Measurements from ENCODE around the gene PAPPA2. TPM values are rescaled to one million over a fixed set of nuclear protein-coding genes. Genes with fewer than 3 reads are reported as not detected.

PAPPA2 gene
- total RNA-seq, 5 donors from 2014 or later (not counting 1 experiment from before 2014, with no cell fraction given), result 0.03 to 0.06 TPM; not detected in 3

DNA sequence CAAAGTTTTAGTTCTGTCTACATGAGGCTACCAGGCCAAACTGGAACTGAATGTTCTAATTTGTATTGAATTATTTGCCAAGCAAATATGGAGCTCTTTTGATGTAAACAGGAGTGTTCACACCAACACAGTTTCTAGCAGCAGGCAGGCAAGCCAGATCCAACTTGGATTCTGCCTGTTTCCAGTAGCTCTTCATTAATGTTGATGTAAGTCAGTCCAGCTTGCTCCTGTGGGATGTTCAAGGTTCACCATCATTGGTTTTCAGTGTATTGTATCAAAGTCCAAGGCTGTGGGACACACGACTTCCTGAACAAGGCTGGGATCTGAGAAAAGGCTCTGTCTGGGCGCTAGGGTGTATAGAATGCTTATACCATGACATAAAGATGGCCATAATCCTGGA lies 68.1 kb downstream of the PAPPA2 start:
- no peaks in the 10 kb centered on the region for H3K4me1 Mint-ChIP-seq
- DNase-seq, result no peak
- ATAC-seq (replicated peaks in 1 of 4), result no peak
- H3K27me3 Mint-ChIP-seq, result peaks cover 0 to 15% of the 10 kb centered on the region in 2 donors
- no CpG with 5 or more reads among the region's 2 CpGs for WGBS (ENCODE audit: insufficient coverage)
- H3K27ac Mint-ChIP-seq, result no peak overlapping the region
- H3K36me3 Mint-ChIP-seq, result no peaks in the 10 kb centered on the region
- H3K36me3 ChIP-seq (ENCODE audit: control insufficient read depth in 2 of 2, extremely low read depth in 1 of 2, insufficient read depth in 1 of 2, low read length in 1 of 2), result no peaks in the 10 kb centered on the region
- peaks cover 0 to 14% (median 0%) of the 10 kb centered on the region in 3 donors for H3K9me3 Mint-ChIP-seq
- CTCF ChIA-PET, result interaction anchor here in 1 of 2 donors (0.7 kb wide), 1 partner anchor 51 kb away, joined by 3 read pairs; no protein-coding TSS in a partner anchor
- no peak overlapping the region for H3K4me3 Mint-ChIP-seq
- H3K9me3 ChIP-seq, result no peaks in the 10 kb centered on the region
- H3K27me3 ChIP-seq (replicated peaks in 1 of 2; ENCODE audit: control insufficient read depth in 2 of 2, extremely low read depth in 1 of 2, insufficient read depth in 2 of 2, low read length in 1 of 2), result no peaks in the 10 kb centered on the region
- no peaks in the 10 kb centered on the region for H3K4me1 ChIP-seq (ENCODE audit: control insufficient read depth in 1 of 2, extremely low read depth in 1 of 2, insufficient read depth in 2 of 2, low read length in 2 of 2)
- POLR2A ChIA-PET, result no interaction called here
- no peak overlapping the region for H3K4me3 ChIP-seq (ENCODE audit: control insufficient read depth in 1 of 2, extremely low read depth in 1 of 2, low read length in 1 of 2)
- H3K27ac ChIP-seq (ENCODE audit: low read length), result no peak overlapping the region

DNA sequence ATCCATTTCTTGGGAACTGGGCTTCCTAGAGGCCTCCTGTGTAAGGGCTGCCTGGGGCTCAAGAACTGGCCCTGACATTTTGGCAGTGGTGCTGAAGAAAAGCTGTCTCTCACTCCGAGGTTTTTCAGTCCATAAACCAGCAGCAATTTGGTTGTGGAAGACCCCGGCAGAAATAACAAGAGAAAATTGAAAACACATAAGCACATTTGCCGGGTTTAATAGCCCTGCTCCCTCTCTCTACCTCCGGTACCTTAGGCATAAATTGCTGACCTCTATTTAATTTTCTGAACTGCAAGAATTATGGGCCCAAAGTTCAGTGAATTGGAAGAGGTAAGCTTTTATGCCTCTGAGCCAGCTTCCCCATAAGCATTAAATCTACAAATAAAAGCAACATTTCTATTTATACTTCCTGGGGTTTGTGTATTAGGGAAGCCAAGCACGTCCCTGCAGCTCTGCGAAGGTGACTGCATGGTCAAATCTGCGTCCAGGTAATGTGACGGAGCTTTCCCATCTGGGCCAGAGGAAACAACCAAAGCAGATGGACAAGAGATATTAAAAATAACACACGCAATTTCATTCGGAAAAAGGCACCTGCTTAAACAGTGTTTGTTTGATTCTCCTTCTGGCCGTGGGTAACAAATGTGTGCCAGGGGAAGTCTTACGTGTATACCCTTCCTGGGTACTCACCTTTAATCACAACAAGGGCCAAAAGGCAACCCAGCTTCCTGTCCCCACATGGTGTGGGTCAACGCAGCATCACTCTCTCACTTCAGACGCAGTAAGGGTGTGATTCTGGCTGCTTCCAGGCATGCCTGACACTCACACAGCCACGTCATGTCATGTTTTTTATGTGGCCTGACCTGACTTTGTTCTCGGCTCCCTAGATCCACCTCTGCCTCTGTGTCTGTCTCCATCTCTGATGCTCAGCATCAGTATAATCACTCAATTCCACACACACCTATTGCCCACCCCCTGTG lies 69.2 kb downstream of the PAPPA2 start:
- Histone ChIP-seq H3K27ac (ENCODE audit: low read length) (no peak overlapping the region), H3K4me1 (ENCODE audit: control insufficient read depth in 1 of 2, extremely low read depth in 1 of 2, insufficient read depth in 2 of 2, low read length in 2 of 2) (no peaks in the 10 kb centered on the region), H3K9me3 (no peaks in the 10 kb centered on the region), H3K36me3 (ENCODE audit: control insufficient read depth in 2 of 2, extremely low read depth in 1 of 2, insufficient read depth in 1 of 2, low read length in 1 of 2) (no peaks in the 10 kb centered on the region), H3K27me3 (replicated peaks in 1 of 2; ENCODE audit: control insufficient read depth in 2 of 2, extremely low read depth in 1 of 2, insufficient read depth in 2 of 2, low read length in 1 of 2) (no peaks in the 10 kb centered on the region), H3K4me3 (ENCODE audit: control insufficient read depth in 1 of 2, extremely low read depth in 1 of 2, low read length in 1 of 2) (no peak overlapping the region)
- 62% methylated on average over 13 of the region's 16 CpGs for WGBS (ENCODE audit: insufficient coverage)
- no peak for DNase-seq
- Mint-ChIP-seq H3K4me3 (no peak overlapping the region), H3K4me1 (no peaks in the 10 kb centered on the region), H3K27ac (no peak overlapping the region), H3K27me3 (peaks cover 0 to 12% of the 10 kb centered on the region in 2 donors), H3K9me3 (peaks cover 0 to 9% (median 0%) of the 10 kb centered on the region in 3 donors), H3K36me3 (no peaks in the 10 kb centered on the region)
- ATAC-seq (replicated peaks in 1 of 4), result no peak
- POLR2A ChIA-PET, result no interaction called here
- CTCF ChIA-PET, result no interaction called here

DNA sequence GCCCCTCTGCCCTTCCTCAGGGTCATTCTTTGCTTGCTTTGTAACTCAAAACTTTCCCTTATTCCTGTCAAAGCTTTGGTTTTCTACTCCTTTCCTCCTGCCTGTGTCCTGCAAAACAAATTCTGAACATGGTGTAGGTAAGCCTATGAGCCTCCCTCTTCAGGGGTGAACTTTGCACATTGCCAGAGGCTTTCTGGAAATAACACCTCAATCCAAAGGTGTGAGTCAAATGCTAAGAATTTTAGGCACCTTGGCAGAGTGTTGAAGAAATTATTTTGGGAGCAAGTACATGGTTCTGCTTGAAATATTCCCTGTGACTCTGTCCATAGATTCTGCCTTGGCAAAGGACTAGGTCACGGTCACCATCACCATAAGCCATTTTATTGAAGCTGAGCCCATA lies 70.0 kb downstream of the PAPPA2 start:
- H3K27ac ChIP-seq (ENCODE audit: low read length), result no peak overlapping the region
- DNase-seq (no peak), ATAC-seq (replicated peaks in 1 of 4) (no peak)
- Mint-ChIP-seq H3K9me3 (peaks cover 0 to 13% (median 0%) of the 10 kb centered on the region in 3 donors), H3K36me3 (no peaks in the 10 kb centered on the region), H3K4me1 (no peaks in the 10 kb centered on the region), H3K27ac (no peak overlapping the region), H3K27me3 (peaks cover 0 to 12% of the 10 kb centered on the region in 2 donors), H3K4me3 (no peak overlapping the region)
- CTCF ChIA-PET, result no interaction called here
- no peaks in the 10 kb centered on the region for H3K9me3 ChIP-seq
- WGBS (ENCODE audit: insufficient coverage), result no CpG with 5 or more reads among the region's 1 CpG
- POLR2A ChIA-PET, result no interaction called here
- H3K27me3 ChIP-seq (replicated peaks in 1 of 2; ENCODE audit: control insufficient read depth in 2 of 2, extremely low read depth in 1 of 2, insufficient read depth in 2 of 2, low read length in 1 of 2), result no peaks in the 10 kb centered on the region
- H3K4me1 ChIP-seq (ENCODE audit: control insufficient read depth in 1 of 2, extremely low read depth in 1 of 2, insufficient read depth in 2 of 2, low read length in 2 of 2), result no peaks in the 10 kb centered on the region
- H3K4me3 ChIP-seq (ENCODE audit: control insufficient read depth in 1 of 2, extremely low read depth in 1 of 2, low read length in 1 of 2), result no peak overlapping the region
- H3K36me3 ChIP-seq (ENCODE audit: control insufficient read depth in 2 of 2, extremely low read depth in 1 of 2, insufficient read depth in 1 of 2, low read length in 1 of 2), result no peaks in the 10 kb centered on the region

DNA sequence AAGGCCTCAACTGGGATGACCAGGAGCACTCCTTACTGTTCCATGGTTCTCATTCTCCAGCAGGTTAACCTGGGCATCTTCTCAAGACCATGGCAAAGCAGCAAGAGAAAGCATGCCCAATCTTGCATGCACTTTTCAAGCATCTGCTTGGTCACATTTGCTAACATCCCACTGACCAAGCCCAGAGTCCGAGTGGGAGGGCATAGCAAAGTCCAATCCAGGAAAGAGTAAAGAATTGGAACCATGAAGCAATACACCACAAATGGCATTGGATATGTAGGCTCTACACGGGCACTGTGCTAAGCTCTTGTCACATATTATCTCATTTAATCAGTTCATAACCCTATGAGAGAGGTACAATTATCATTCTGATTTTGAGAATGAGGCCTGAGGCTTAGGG lies 73.6 kb downstream of the PAPPA2 start:
- POLR2A ChIA-PET, result no interaction called here
- DNase-seq, result no peak
- no peak overlapping the region for H3K27ac Mint-ChIP-seq
- no peak overlapping the region for H3K27ac ChIP-seq (ENCODE audit: low read length)
- no peaks in the 10 kb centered on the region for H3K36me3 ChIP-seq (ENCODE audit: control insufficient read depth in 2 of 2, extremely low read depth in 1 of 2, insufficient read depth in 1 of 2, low read length in 1 of 2)
- no peak overlapping the region for H3K4me3 ChIP-seq (ENCODE audit: control insufficient read depth in 1 of 2, extremely low read depth in 1 of 2, low read length in 1 of 2)
- no peaks in the 10 kb centered on the region for H3K9me3 ChIP-seq
- peaks cover 0 to 8% of the 10 kb centered on the region in 2 donors for H3K27me3 Mint-ChIP-seq
- no peaks in the 10 kb centered on the region for H3K27me3 ChIP-seq (replicated peaks in 1 of 2; ENCODE audit: control insufficient read depth in 2 of 2, extremely low read depth in 1 of 2, insufficient read depth in 2 of 2, low read length in 1 of 2)
- WGBS (ENCODE audit: insufficient coverage), result 50% methylated on average over 1 of the region's 2 CpGs
- no peaks in the 10 kb centered on the region for H3K4me1 ChIP-seq (ENCODE audit: control insufficient read depth in 1 of 2, extremely low read depth in 1 of 2, insufficient read depth in 2 of 2, low read length in 2 of 2)
- H3K4me1 Mint-ChIP-seq, result no peaks in the 10 kb centered on the region
- no peak for ATAC-seq (replicated peaks in 1 of 4)
- CTCF ChIA-PET, result no interaction called here
- peaks cover 3 to 29% (median 6%) of the 10 kb centered on the region in 3 donors for H3K9me3 Mint-ChIP-seq
- no peak overlapping the region for H3K4me3 Mint-ChIP-seq
- H3K36me3 Mint-ChIP-seq, result no peaks in the 10 kb centered on the region

DNA sequence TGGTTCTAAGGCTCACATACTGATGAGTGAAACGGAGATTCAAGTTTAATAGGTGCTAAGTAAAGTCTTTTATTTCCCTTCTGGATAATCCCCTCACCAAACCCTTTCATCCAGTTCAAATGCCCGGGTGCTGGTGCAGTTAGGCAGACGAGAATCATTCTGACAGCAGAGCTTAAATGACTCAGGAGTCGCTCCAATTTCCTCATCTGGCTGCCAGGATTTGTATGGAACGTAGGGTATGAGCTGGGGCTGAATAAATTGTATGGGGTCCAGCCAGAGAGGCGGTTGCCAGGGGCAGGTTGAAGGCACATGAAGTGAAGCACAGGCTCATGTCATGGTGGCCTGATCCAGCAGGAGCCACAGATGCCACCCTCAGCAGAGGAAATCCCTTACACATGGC lies 76.0 kb downstream of the PAPPA2 start:
- no peak overlapping the region for H3K4me3 Mint-ChIP-seq
- H3K4me1 Mint-ChIP-seq, result no peaks in the 10 kb centered on the region
- H3K4me1 ChIP-seq (ENCODE audit: control insufficient read depth in 1 of 2, extremely low read depth in 1 of 2, insufficient read depth in 2 of 2, low read length in 2 of 2), result no peaks in the 10 kb centered on the region
- DNase-seq, result no peak
- ChIA-PET CTCF (no interaction called here), POLR2A (no interaction called here)
- H3K36me3 ChIP-seq (ENCODE audit: control insufficient read depth in 2 of 2, extremely low read depth in 1 of 2, insufficient read depth in 1 of 2, low read length in 1 of 2), result no peaks in the 10 kb centered on the region
- H3K27ac ChIP-seq (ENCODE audit: low read length), result no peak overlapping the region
- H3K9me3 ChIP-seq, result no peaks in the 10 kb centered on the region
- H3K27me3 ChIP-seq (replicated peaks in 1 of 2; ENCODE audit: control insufficient read depth in 2 of 2, extremely low read depth in 1 of 2, insufficient read depth in 2 of 2, low read length in 1 of 2), result no peaks in the 10 kb centered on the region
- H3K27ac Mint-ChIP-seq, result no peak overlapping the region
- no peaks in the 10 kb centered on the region for H3K36me3 Mint-ChIP-seq
- H3K4me3 ChIP-seq (ENCODE audit: control insufficient read depth in 1 of 2, extremely low read depth in 1 of 2, low read length in 1 of 2), result no peak overlapping the region
- 36% methylated on average over 3 of the region's 6 CpGs for WGBS (ENCODE audit: insufficient coverage)
- peaks cover 0 to 8% of the 10 kb centered on the region in 2 donors for H3K27me3 Mint-ChIP-seq
- ATAC-seq (replicated peaks in 1 of 4), result no peak
- peaks cover 3 to 35% (median 6%) of the 10 kb centered on the region in 3 donors for H3K9me3 Mint-ChIP-seq

DNA sequence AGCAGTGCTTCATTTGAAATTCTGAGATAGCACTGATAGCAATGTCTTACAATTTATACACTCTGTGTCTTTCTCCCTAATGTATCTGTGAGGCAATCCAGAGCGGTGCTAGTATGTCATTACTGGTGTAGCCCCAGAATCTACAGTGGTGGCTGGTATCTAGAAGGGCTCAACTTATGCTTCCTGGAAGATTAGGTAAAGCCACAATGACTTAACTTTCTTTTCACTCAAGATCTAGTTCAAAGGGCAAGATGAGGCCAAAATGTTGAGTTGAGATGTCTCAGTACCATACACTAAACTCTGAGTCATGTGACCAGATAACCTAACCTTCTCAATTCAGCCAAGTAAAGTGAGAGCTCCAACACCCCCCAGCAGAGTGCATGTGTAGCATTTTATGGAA lies 77.5 kb downstream of the PAPPA2 start:
- WGBS (ENCODE audit: insufficient coverage), result no CpG with 5 or more reads among the region's 1 CpG
- ChIA-PET CTCF (no interaction called here), POLR2A (no interaction called here)
- H3K4me1 Mint-ChIP-seq, result no peaks in the 10 kb centered on the region
- Histone ChIP-seq H3K27me3 (replicated peaks in 1 of 2; ENCODE audit: control insufficient read depth in 2 of 2, extremely low read depth in 1 of 2, insufficient read depth in 2 of 2, low read length in 1 of 2) (no peaks in the 10 kb centered on the region), H3K9me3 (no peaks in the 10 kb centered on the region), H3K27ac (ENCODE audit: low read length) (no peak overlapping the region), H3K4me3 (ENCODE audit: control insufficient read depth in 1 of 2, extremely low read depth in 1 of 2, low read length in 1 of 2) (no peak overlapping the region), H3K4me1 (ENCODE audit: control insufficient read depth in 1 of 2, extremely low read depth in 1 of 2, insufficient read depth in 2 of 2, low read length in 2 of 2) (no peaks in the 10 kb centered on the region), H3K36me3 (ENCODE audit: control insufficient read depth in 2 of 2, extremely low read depth in 1 of 2, insufficient read depth in 1 of 2, low read length in 1 of 2) (no peaks in the 10 kb centered on the region)
- DNase-seq, result no peak
- H3K4me3 Mint-ChIP-seq, result no peak overlapping the region
- peaks cover 3 to 26% (median 6%) of the 10 kb centered on the region in 3 donors for H3K9me3 Mint-ChIP-seq
- no peaks in the 10 kb centered on the region for H3K36me3 Mint-ChIP-seq
- ATAC-seq (replicated peaks in 1 of 4), result no peak
- H3K27ac Mint-ChIP-seq, result no peak overlapping the region
- H3K27me3 Mint-ChIP-seq, result no peaks in the 10 kb centered on the region
